ENCODE data around the gene ARHGAP10. TPM values are rescaled to one million over a fixed set of nuclear protein-coding genes. Genes with fewer than 3 reads are reported as not detected.

Gene ARHGAP10
- total RNA-seq, 1 experiment from 2014 or later = 6.1 TPM

DNA sequence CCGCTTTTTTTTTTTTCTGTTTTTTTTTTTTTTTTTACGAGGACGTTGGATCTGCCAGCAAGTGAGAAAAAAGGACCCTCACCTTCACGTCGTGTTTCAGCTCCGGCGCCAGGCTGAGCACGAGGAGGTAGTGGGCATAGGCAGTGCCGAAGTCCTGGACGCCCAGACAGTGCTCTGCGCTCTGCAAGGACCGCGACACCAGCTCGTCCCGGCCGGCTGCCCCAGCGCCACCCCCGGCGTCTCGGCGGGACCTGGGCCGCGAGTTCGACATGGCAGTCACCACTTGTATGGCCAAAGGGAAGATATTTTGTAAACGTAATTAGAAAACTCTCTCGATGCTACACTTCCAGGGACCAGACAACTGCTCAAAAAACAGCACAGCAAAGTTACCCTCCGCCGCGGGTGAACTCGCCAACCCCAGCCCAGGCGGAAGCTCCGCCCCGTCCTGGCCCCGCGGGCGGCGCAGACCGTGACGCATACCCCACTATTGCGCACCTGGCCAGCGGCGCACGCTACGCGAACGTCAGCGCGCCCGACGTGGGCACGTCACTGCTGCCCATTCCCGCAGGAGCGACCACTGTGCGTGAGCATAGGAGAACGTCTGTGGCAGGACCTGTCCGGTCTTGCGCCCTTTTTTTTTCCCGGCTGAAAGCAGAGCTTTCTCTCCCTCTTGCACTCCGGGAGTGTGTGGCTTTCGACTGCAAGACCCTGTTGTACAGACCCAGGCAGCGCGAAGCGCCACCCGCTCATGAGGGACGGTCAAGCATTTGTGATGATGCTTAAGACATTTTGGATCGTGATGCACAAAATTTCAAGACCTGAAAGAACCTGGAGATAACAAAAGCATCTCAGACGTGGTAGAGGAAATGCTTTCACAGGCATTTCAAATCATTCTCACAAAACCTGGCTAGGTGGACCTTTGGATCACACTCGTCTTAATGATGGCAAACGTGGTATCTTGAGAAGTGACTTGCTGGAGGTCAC is 47.9 kb upstream of the ARHGAP10 start, which contains the start of gene PRMT9:
TSS of gene PRMT9 (minus strand) at position 447 of the 984 bp plus-strand sequence. CDS start at position 271, 176 bp downstream.
- no peaks in the 10 kb centered on the region for H3K9me3 Mint-ChIP-seq (ENCODE audit: low read depth, unreplicated experiment)
- no peaks in the 10 kb centered on the region for H3K27me3 Mint-ChIP-seq (ENCODE audit: unreplicated experiment)
- DNase-seq = peak; percentile 86
- H3K36me3 Mint-ChIP-seq (ENCODE audit: insufficient read depth, unreplicated experiment) = peaks cover 19% of the 10 kb centered on the region
- TSS peak; percentile 94 for BruUV-seq (replicated peaks)
- CTCF ChIA-PET = interaction anchor here (0.6 to 2.2 kb wide), 3 partner anchors 73 to 1577 kb away, joined by 3 to 10 read pairs (median 3); no protein-coding TSS in a partner anchor
- H3K27ac Mint-ChIP-seq (ENCODE audit: unreplicated experiment) = peak within 1 kb of the TSS; percentile 59
- TF ChIP-seq, protein P1, sequence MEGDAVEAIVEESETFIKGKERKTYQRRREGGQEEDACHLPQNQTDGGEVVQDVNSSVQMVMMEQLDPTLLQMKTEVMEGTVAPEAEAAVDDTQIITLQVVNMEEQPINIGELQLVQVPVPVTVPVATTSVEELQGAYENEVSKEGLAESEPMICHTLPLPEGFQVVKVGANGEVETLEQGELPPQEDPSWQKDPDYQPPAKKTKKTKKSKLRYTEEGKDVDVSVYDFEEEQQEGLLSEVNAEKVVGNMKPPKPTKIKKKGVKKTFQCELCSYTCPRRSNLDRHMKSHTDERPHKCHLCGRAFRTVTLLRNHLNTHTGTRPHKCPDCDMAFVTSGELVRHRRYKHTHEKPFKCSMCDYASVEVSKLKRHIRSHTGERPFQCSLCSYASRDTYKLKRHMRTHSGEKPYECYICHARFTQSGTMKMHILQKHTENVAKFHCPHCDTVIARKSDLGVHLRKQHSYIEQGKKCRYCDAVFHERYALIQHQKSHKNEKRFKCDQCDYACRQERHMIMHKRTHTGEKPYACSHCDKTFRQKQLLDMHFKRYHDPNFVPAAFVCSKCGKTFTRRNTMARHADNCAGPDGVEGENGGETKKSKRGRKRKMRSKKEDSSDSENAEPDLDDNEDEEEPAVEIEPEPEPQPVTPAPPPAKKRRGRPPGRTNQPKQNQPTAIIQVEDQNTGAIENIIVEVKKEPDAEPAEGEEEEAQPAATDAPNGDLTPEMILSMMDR (IDR thresholded peaks at IDR 0.05; ENCODE audit: unreplicated experiment) = no peak
- peak within 1 kb of the TSS; percentile 85 for H3K4me3 Mint-ChIP-seq (ENCODE audit: low read depth, unreplicated experiment)
- intact Hi-C loops (cut with micrococcal nuclease; ENCODE audit: unreplicated experiment) = no loop called here
- peaks cover 9% of the 10 kb centered on the region for H3K4me1 Mint-ChIP-seq (ENCODE audit: low read depth, unreplicated experiment)

- CTCF ChIA-PET = no interaction called here
- H3K27me3 Mint-ChIP-seq (ENCODE audit: unreplicated experiment) = no peaks in the 10 kb centered on the region
- H3K36me3 Mint-ChIP-seq (ENCODE audit: insufficient read depth, unreplicated experiment) = peaks cover 7% of the 10 kb centered on the region
- TF ChIP-seq, protein P1 (IDR thresholded peaks at IDR 0.05; ENCODE audit: unreplicated experiment) = no peak
- intact Hi-C loops (cut with micrococcal nuclease; ENCODE audit: unreplicated experiment) = no loop called here
- BruUV-seq (replicated peaks) = no TSS peak
- H3K27ac Mint-ChIP-seq (ENCODE audit: unreplicated experiment) = no peak overlapping the region
- H3K9me3 Mint-ChIP-seq (ENCODE audit: low read depth, unreplicated experiment) = no peaks in the 10 kb centered on the region
- no peak for DNase-seq
- no peak overlapping the region for H3K4me3 Mint-ChIP-seq (ENCODE audit: low read depth, unreplicated experiment)
- peaks cover 27% of the 10 kb centered on the region for H3K4me1 Mint-ChIP-seq (ENCODE audit: low read depth, unreplicated experiment)
Observed at GRCh38 chr4:147689067-147689466, 42.8 kb upstream of the ARHGAP10 start.

GRCh38 chr4:147691820-147692219 is 40.1 kb upstream of the ARHGAP10 start:
- no peak for DNase-seq
- Mint-ChIP-seq H3K4me3 (ENCODE audit: low read depth, unreplicated experiment) (no peak overlapping the region), H3K27ac (ENCODE audit: unreplicated experiment) (peak overlapping the region; percentile 71), H3K36me3 (ENCODE audit: insufficient read depth, unreplicated experiment) (no peaks in the 10 kb centered on the region), H3K27me3 (ENCODE audit: unreplicated experiment) (no peaks in the 10 kb centered on the region), H3K4me1 (ENCODE audit: low read depth, unreplicated experiment) (peaks cover 27% of the 10 kb centered on the region), H3K9me3 (ENCODE audit: low read depth, unreplicated experiment) (no peaks in the 10 kb centered on the region)
- intact Hi-C loops (cut with micrococcal nuclease; ENCODE audit: unreplicated experiment) = loop anchor here (5.0 kb wide), 1 partner anchor 175 kb away; no protein-coding TSS in a partner anchor
- TF ChIP-seq, protein P1 (IDR thresholded peaks at IDR 0.05; ENCODE audit: unreplicated experiment) = no peak
- no TSS peak for BruUV-seq (replicated peaks)
- CTCF ChIA-PET = no interaction called here

DNA sequence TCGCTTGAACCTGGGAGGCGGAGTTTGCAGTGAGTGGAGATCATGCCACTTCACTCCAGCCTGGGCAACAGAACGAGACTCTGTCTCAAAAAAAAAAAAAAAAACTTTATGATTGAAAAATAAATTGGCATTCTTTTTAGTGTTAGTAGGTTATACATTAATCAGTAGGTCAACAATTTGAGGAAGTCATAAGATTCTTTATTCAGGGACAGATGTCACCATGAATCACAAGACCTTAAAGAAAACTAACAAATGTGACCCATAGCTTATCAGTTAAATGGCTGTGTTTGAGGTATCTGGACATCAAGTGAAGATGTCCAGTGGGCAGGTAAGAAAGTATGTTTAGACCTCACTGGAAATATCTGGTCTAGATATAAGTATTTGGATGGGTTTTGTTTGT is 38.7 kb upstream of the ARHGAP10 start:
- Mint-ChIP-seq H3K4me1 (ENCODE audit: low read depth, unreplicated experiment) (peaks cover 35% of the 10 kb centered on the region), H3K27me3 (ENCODE audit: unreplicated experiment) (no peaks in the 10 kb centered on the region), H3K27ac (ENCODE audit: unreplicated experiment) (peak overlapping the region; percentile 74), H3K4me3 (ENCODE audit: low read depth, unreplicated experiment) (no peak overlapping the region), H3K36me3 (ENCODE audit: insufficient read depth, unreplicated experiment) (no peaks in the 10 kb centered on the region), H3K9me3 (ENCODE audit: low read depth, unreplicated experiment) (no peaks in the 10 kb centered on the region)
- no TSS peak for BruUV-seq (replicated peaks)
- DNase-seq = no peak
- TF ChIP-seq, protein P1 (IDR thresholded peaks at IDR 0.05; ENCODE audit: unreplicated experiment) = no peak
- CTCF ChIA-PET = interaction anchor here (0.7 to 1.0 kb wide), 2 partner anchors 23 to 174 kb away, joined by 4 to 7 read pairs; no protein-coding TSS in a partner anchor
- intact Hi-C loops (cut with micrococcal nuclease; ENCODE audit: unreplicated experiment) = loop anchor here (5.0 kb wide), 1 partner anchor 174 kb away; no protein-coding TSS in a partner anchor

All from Calu3 (cell line).